ENCODE measurements around the gene ATG9B. TPM values are rescaled to one million over a fixed set of nuclear protein-coding genes. Genes with fewer than 3 reads are reported as not detected.

Gene ATG9B
- total and polyA plus RNA-seq, 9 of the 15 experiments (the other 6 are each of a cell fraction or from before 2014, with no cell fraction given) = 0.29 to 8.0 (median 2.1) TPM

DNA sequence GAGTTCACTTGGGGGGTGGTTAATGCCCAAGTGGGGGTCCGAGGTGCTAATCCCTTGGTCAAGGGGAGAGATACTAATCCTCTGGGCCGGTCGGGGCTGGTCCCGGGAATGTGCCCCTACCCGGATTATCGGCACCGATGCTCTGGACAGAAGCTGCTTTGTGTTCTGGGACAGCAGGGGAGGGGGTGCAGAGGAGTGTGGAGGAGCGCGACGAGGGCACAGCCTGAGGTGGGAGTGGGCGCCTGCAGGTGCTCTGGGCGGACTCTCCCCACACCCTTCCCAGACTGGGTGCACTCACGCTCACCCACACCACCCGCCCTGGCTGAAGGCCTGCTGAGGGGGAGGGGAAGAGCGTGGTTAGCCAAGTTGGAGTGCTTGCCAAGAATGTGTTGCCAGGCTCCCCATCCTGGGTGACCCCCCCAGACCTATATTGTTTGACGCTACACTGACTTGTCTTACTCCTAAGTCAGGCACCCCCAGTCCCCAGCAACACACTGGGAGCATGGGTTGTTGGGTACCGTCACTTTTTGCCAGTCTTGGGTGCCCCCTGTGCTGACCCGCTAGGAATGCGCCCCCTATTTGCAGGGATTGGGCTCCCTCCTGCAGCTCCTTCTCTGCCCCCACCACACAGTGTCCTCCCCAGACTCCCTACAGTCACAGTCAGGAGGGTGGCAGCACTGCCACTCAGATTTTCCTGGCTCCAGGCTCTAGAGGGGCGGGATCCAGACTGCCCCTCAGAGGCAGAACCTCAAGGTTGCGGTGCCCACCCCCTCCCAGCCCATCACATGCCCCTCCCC, 36.3 kb upstream of the ATG9B start:
- Histone ChIP-seq H3K4me1 (replicated peaks in 1 of 2; ENCODE audit: control insufficient read depth in 2 of 2, insufficient read depth in 2 of 2, low read length in 2 of 2) (peaks cover 57 to 85% of the 10 kb centered on the region in 2 experiments), H3K36me3 (ENCODE audit: control insufficient read depth, insufficient read depth, low read length) (peaks cover 33% of the 10 kb centered on the region), H3K79me2 (ENCODE audit: control insufficient read depth, insufficient read depth, low read length) (peaks cover 66% of the 10 kb centered on the region), H3K9me3 (replicated peaks; ENCODE audit: control insufficient read depth, insufficient read depth, low read depth, low read length) (no peaks in the 10 kb centered on the region), H3K9me1 (ENCODE audit: control insufficient read depth, insufficient read depth, low read length) (no peaks in the 10 kb centered on the region), H3K27me3 (ENCODE audit: control insufficient read depth in 2 of 2, insufficient read depth in 2 of 2, low read length in 2 of 2) (no peaks in the 10 kb centered on the region), H3K27ac (ENCODE audit: extremely low read depth, low read depth, low read length) (peak overlapping the region; percentile 90), H3K4me3 (peak overlapping the region; percentile 84), H3K4me2 (ENCODE audit: insufficient read depth, low read length) (peak overlapping the region; percentile 94), H2AFZ (ENCODE audit: low read depth, low read length) (no peak overlapping the region), H4K20me1 (replicated peaks; ENCODE audit: control insufficient read depth, insufficient read depth, low read length) (peaks cover 10% of the 10 kb centered on the region), H3K9ac (ENCODE audit: insufficient read depth in 1 of 2, low read depth in 2 of 2, low read length in 2 of 2) (peak overlapping the region; percentile 85 to 91)
- CTCF ChIA-PET (ENCODE audit: low intra/inter-chr PET ratio) = interaction anchor here (0.6 to 1.7 kb wide), 6 partner anchors 32 to 681 kb away, joined by 3 to 8 read pairs (median 5); partner anchors contain the start of gene ABCB8
- POLR2A ChIA-PET = interaction anchor here (0.6 to 2.4 kb wide), 8 partner anchors 13 to 572 kb away, joined by 3 to 9 read pairs (median 3); partner anchors contain the start of genes ABCF2 and FASTK
- TSS peak; percentile 62 for BruUV-seq (replicated peaks)
- 6% methylated on average over 20 of the region's 21 CpGs for WGBS (ENCODE audit: insufficient coverage, low coverage, missing lambda C conversion rate)
- DNase-seq (ENCODE audit: extremely low read depth in 1 of 4, low spot score in 3 of 4) (peak in 2 of 4 experiments; percentile 40 to 66), ATAC-seq (no peak), FAIRE-seq (no peak)
- in situ Hi-C loops (cut with MboI) = no loop called here
- intact Hi-C loops (cut with micrococcal nuclease) = loop anchor here (1.0 to 2.0 kb wide), 2 partner anchors 20 to 48 kb away; partner anchors contain the start of gene FASTK
- TF ChIP-seq USF2 (CRISPR knock-in tag; IDR thresholded peaks at IDR 0.05) (no peak), CREBBP (IDR thresholded peaks at IDR 0.05; ENCODE audit: low read depth, low read length) (no peak), SIN3A (IDR thresholded peaks at IDR 0.05; ENCODE audit: borderline replicate concordance in 2 of 2, control insufficient read depth in 1 of 2, low read depth in 2 of 2, low read length in 2 of 2) (0 out of 4 replicates have a peak, but pooled peaks have one; percentile 6 to 33), EGR1 (conservative IDR thresholded peaks at IDR 0.05) (peak; percentile 27; the same call in 1 of the 2 replicates), HBP1 (CRISPR knock-in tag; IDR thresholded peaks at IDR 0.05) (no peak), HOXB6 (CRISPR knock-in tag; IDR thresholded peaks at IDR 0.05; ENCODE audit: borderline replicate concordance) (0 out of 2 replicates have a peak, but pooled peaks have one; percentile 35), CBX8 (IDR thresholded peaks at IDR 0.05; ENCODE audit: borderline replicate concordance, extremely low read depth, low read depth, low read length, poor library complexity, severe bottlenecking) (no peak), KDM5B (IDR thresholded peaks at IDR 0.05; ENCODE audit: insufficient replicate concordance, low read depth, low read length) (peak; percentile 37), PHB (CRISPR knock-in tag; IDR thresholded peaks at IDR 0.05) (0 out of 2 replicates have a peak, but pooled peaks have one; percentile 29), ATF6 (CRISPR knock-in tag; IDR thresholded peaks at IDR 0.05) (peak; percentile 74; the same call in 1 of the 2 replicates), ZNF830 (CRISPR knock-in tag; IDR thresholded peaks at IDR 0.05) (no peak)
- TF ChIP-seq, protein P1, sequence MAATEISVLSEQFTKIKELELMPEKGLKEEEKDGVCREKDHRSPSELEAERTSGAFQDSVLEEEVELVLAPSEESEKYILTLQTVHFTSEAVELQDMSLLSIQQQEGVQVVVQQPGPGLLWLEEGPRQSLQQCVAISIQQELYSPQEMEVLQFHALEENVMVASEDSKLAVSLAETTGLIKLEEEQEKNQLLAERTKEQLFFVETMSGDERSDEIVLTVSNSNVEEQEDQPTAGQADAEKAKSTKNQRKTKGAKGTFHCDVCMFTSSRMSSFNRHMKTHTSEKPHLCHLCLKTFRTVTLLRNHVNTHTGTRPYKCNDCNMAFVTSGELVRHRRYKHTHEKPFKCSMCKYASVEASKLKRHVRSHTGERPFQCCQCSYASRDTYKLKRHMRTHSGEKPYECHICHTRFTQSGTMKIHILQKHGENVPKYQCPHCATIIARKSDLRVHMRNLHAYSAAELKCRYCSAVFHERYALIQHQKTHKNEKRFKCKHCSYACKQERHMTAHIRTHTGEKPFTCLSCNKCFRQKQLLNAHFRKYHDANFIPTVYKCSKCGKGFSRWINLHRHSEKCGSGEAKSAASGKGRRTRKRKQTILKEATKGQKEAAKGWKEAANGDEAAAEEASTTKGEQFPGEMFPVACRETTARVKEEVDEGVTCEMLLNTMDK (IDR thresholded peaks at IDR 0.05; ENCODE audit: borderline replicate concordance, insufficient read depth, low read depth, low read length, poor library complexity, severe bottlenecking) = peak; percentile 56
